A673 (cell line): ENCODE results near the gene FBXL2. TPM values are rescaled to one million over a fixed set of nuclear protein-coding genes. Genes with fewer than 3 reads are reported as not detected.
"Not testable (repeated sequence)": the region's sequence is repeated elsewhere in the genome, so short reads cannot be mapped to it uniquely, and the experiment has no call there.

Experiments used
- BruUV-seq: library from RNA; stranded (reverse); fragments of 400-500 nt; replicated peaks from 2 replicates; lab custom pipeline; 2021; lab: Mats Ljungman, UMichigan
- CTCF ChIA-PET: fragments of 300-600 bp; sonication (Branson Sonifier 250); formaldehyde crosslinking; loops from one replicate; lab custom pipeline; 2022; ENCODE audit warnings: antibody characterized with exemption; lab: Charles Lee
- POLR2A ChIA-PET: fragments of 300-600 bp; sonication (Branson Sonifier 250); formaldehyde crosslinking; loops from one replicate; lab custom pipeline; 2022; ENCODE audit warnings: antibody characterized with exemption; ENCODE audit not compliant: low non-redundant PET; lab: Charles Lee
- DNase-seq: peaks from one replicate; pipeline ENCODE4 v3.0.0-alpha.2; 2015; ENCODE audit warnings: low spot score
- H3K27ac ChIP-seq: fragments of 200-600 bp; sonication (generic); 2 replicates; pipeline ENCODE4 v1.5.1; 2016; ENCODE audit warnings: mixed run types, low read depth, mild to moderate bottlenecking, mixed read lengths, antibody characterized with exemption, low read length; ENCODE audit not compliant: poor library complexity, severe bottlenecking
- H3K27me3 ChIP-seq: fragments of 200-600 bp; sonication (generic); replicated peaks from 2 replicates; pipeline ENCODE4 v1.6.1; 2017; ENCODE audit warnings: mixed run types, low read depth, mild to moderate bottlenecking, mixed read lengths, antibody characterized with exemption, low read length; ENCODE audit not compliant: insufficient read depth, poor library complexity
- H3K36me3 ChIP-seq: fragments of 200-600 bp; sonication (generic); 2 replicates; pipeline ENCODE4 v1.6.1; 2016; ENCODE audit warnings: mixed run types, mild to moderate bottlenecking, mixed read lengths, antibody characterized with exemption, low read length; ENCODE audit not compliant: insufficient read depth, poor library complexity, severe bottlenecking
- H3K4me1 ChIP-seq: fragments of 200-600 bp; sonication (generic); 2 replicates; pipeline ENCODE4 v1.6.1; 2017; ENCODE audit warnings: mixed run types, mild to moderate bottlenecking, mixed read lengths, antibody characterized with exemption, low read length; ENCODE audit not compliant: insufficient read depth, poor library complexity, severe bottlenecking
- H3K4me3 ChIP-seq: fragments of 200-600 bp; sonication (generic); 2 replicates; pipeline ENCODE4 v1.5.1; 2016; ENCODE audit warnings: low read depth, mixed run types, mild to moderate bottlenecking, mixed read lengths, low read length; ENCODE audit not compliant: poor library complexity, severe bottlenecking
- H3K9me3 ChIP-seq: fragments of 200-600 bp; sonication (generic); 2 replicates; pipeline ENCODE4 v1.6.1; 2016; ENCODE audit warnings: mixed run types, low read depth, mild to moderate bottlenecking, mixed read lengths, antibody characterized with exemption, low read length; ENCODE audit not compliant: poor library complexity, severe bottlenecking
- EZH2 ChIP-seq: fragments of 200-600 bp; sonication (generic); IDR thresholded peaks from 2 replicates; pipeline ENCODE4 v1.6.1; 2017; ENCODE audit warnings: borderline replicate concordance, low read depth, mild to moderate bottlenecking, mixed read lengths, antibody characterized with exemption, low read length; ENCODE audit not compliant: poor library complexity, severe bottlenecking
- intact Hi-C: fragments of 100-400 bp; cut with micrococcal nuclease; formaldehyde crosslinking; loops from one replicate; pipeline ENCODE4 v1.10.0; 2022; ENCODE audit not compliant: unreplicated experiment
- total RNA-seq: library from RNA; stranded (reverse); gene quantifications from 2 replicates; pipeline ENCODE4 v1.2.3, GENCODE V29; 2021
- TF ChIP-seq, protein P1 (sequence below): fragments of 300-800, 200-600 bp; sonication (generic); conservative IDR thresholded peaks from 2 replicates; pipeline ENCODE4 v1.5.1; 2017; ENCODE audit warnings: low read depth, mild to moderate bottlenecking, antibody characterized with exemption, low read length, moderate library complexity, mixed read lengths

FBXL2 gene
- total RNA-seq, 1 experiment from 2014 or later: 7.8 TPM

DNA sequence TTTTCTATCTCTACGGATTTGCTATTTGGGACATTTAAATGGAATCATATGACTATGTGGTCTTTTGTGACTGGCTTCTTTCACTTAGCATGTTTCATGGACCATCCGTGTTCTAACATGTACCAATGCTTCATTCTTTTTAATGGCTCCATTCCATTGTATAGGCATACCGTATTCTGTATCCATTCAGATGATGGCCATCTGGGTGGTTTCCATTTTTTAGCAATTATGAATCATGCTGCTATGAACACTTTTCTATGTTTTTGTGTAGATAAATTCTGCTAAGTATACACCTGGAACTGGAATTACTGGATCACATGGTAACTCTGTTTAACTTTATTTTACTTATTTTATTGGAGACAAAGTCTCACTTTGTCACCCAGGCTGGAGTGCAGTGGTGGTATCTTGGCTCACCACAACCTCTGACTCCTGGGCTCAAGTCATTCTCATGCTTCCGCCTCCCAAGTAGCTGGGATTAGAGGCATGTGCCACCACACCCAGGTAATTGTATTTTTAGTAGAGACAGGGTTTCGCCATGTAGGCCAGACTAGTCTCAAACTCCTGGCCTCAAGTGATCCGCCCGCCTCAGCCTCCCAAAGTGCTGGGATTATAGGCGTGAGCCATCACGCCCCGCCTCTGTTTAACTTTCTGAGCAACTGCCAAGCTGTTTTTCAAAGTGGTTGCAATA lies 149.5 kb downstream of the FBXL2 start:
- ChIA-PET POLR2A (no interaction called here), CTCF (no interaction called here)
- intact Hi-C loops: no loop called here
- Histone ChIP-seq H3K4me3 (no peak overlapping the region), H3K4me1 (peaks cover 43% of the 10 kb centered on the region), H3K27me3 (no peaks in the 10 kb centered on the region), H3K9me3 (no peaks in the 10 kb centered on the region), H3K36me3 (peaks cover 15% of the 10 kb centered on the region), H3K27ac (no peak overlapping the region)
- TF ChIP-seq, protein P1, sequence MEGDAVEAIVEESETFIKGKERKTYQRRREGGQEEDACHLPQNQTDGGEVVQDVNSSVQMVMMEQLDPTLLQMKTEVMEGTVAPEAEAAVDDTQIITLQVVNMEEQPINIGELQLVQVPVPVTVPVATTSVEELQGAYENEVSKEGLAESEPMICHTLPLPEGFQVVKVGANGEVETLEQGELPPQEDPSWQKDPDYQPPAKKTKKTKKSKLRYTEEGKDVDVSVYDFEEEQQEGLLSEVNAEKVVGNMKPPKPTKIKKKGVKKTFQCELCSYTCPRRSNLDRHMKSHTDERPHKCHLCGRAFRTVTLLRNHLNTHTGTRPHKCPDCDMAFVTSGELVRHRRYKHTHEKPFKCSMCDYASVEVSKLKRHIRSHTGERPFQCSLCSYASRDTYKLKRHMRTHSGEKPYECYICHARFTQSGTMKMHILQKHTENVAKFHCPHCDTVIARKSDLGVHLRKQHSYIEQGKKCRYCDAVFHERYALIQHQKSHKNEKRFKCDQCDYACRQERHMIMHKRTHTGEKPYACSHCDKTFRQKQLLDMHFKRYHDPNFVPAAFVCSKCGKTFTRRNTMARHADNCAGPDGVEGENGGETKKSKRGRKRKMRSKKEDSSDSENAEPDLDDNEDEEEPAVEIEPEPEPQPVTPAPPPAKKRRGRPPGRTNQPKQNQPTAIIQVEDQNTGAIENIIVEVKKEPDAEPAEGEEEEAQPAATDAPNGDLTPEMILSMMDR: no peak
- TF ChIP-seq EZH2: no peak
- no peak for DNase-seq
- BruUV-seq: no TSS peak

DNA sequence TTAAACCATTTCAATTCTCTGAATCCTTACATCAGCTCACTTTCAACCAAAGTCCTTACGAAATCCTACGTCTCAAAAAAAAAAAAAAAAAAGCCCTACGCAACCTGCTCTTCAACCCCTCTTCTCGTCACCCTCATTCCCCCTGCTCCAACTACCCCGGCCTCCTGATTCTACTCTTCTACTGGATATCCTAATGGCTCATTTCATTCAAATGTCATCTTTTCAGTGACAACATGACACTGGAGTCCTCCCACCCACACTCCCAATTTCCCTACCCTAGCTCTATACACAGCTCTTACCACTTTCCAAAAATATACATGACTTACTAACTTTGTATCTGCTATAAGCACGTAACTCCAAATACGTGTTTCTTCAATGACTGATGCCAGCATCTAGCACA lies 151.5 kb downstream of the FBXL2 start:
- ChIA-PET CTCF (no interaction called here), POLR2A (no interaction called here)

DNA sequence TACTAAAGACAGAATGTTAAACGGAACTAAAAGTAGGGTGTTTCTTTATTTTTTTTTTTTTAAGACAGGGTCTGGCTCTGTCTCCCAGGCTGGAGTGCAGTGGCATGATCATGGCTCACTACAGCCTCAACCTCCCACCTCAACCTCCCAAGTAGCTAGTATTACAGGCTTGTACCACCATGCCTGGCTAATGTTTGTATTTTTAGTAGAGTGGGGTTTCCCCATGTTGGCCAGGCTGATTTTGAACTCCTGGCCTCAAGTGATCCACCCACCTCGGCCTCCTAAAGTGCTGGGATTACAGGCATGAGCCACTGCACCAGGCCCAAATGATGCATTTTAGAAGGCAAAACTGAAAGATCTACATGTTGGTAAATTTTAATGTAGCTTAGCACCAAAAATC lies 152.1 kb downstream of the FBXL2 start:
- H3K27ac ChIP-seq, H3K9me3 ChIP-seq, H3K36me3 ChIP-seq, CTCF ChIA-PET, BruUV-seq, DNase-seq, POLR2A ChIA-PET, H3K4me3 ChIP-seq, intact Hi-C loops, H3K27me3 ChIP-seq: not testable (repeated sequence)
- peaks cover 43% of the 10 kb centered on the region for H3K4me1 ChIP-seq

More for the DNA sequence above, 151.5 kb downstream of the FBXL2 start:
- H3K4me1 ChIP-seq: peaks cover 43% of the 10 kb centered on the region
- no peak for TF ChIP-seq EZH2
- TF ChIP-seq, protein P1: no peak
- peaks cover 8% of the 10 kb centered on the region for H3K36me3 ChIP-seq
- H3K9me3 ChIP-seq: no peaks in the 10 kb centered on the region
- H3K4me3 ChIP-seq: no peak overlapping the region
- no peaks in the 10 kb centered on the region for H3K27me3 ChIP-seq
- no peak for DNase-seq
- H3K27ac ChIP-seq: no peak overlapping the region
- intact Hi-C loops: no loop called here
- no TSS peak for BruUV-seq

DNA sequence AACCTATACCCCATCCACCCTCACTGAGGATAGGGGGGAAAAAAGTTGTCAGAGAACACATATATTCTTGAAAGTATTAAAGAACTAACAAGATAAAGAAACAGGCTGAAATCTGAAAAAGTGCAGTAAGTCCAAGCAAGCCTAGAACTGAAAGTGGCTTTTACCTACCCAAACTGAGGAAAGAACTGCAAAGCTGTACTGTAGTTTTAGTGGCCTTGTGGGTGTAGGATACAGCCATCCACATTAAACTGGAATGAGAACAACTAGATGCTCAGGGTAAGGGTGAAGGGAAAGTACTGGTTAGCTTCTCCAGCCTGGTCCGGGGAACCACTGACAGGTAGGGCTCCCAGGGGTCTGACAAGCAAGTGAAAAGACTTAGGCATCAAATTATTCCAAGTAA lies 152.8 kb downstream of the FBXL2 start:
- BruUV-seq: no TSS peak
- ChIA-PET POLR2A (no interaction called here), CTCF (no interaction called here)
- peaks cover 37% of the 10 kb centered on the region for H3K4me1 ChIP-seq
- no peaks in the 10 kb centered on the region for H3K36me3 ChIP-seq
- intact Hi-C loops: no loop called here
- DNase-seq: no peak
- TF ChIP-seq, protein P1: no peak
- no peak for TF ChIP-seq EZH2
- no peaks in the 10 kb centered on the region for H3K9me3 ChIP-seq
- H3K27ac ChIP-seq: no peak overlapping the region
- H3K27me3 ChIP-seq: no peaks in the 10 kb centered on the region
- no peak overlapping the region for H3K4me3 ChIP-seq
